ENCODE data around the gene SLFN14.
"Not testable (repeated sequence)": the region's sequence is repeated elsewhere in the genome, so short reads cannot be mapped to it uniquely, and the experiment has no call there.

SLFN14 gene

GRCh38 chr17:35539659-35540026, 21.0 kb downstream of the SLFN14 start:
- Histone ChIP-seq H3K36me3 (replicated peaks) (no peaks in the 10 kb centered on the region), H3K27me3 (replicated peaks) (no peaks in the 10 kb centered on the region), H3K4me3 (ENCODE audit: low read depth, low read length) (no peak overlapping the region), H3K27ac (no peak overlapping the region)
- DNase-seq: no peak
- in situ Hi-C loops (cut with HindIII; ENCODE audit: low pct_ligation_motif_present, low sequenced_read_pairs): loop anchor here (25.0 kb wide), 1 partner anchor 227 kb away; no protein-coding TSS in a partner anchor
- TF ChIP-seq CTCF (IDR thresholded peaks at IDR 0.05; ENCODE audit: low read depth, low read length, missing control alignments): no peak

- in situ Hi-C loops (cut with HindIII; ENCODE audit: low pct_ligation_motif_present, low sequenced_read_pairs): loop anchor here (25.0 kb wide), 1 partner anchor 225 kb away; no protein-coding TSS in a partner anchor
- H3K4me3 ChIP-seq (ENCODE audit: low read depth, low read length): no peak within 1 kb of the TSS
- no peaks in the 10 kb centered on the region for H3K27me3 ChIP-seq (replicated peaks)
- H3K27ac ChIP-seq: no peak within 1 kb of the TSS
- H3K36me3 ChIP-seq (replicated peaks): no peaks in the 10 kb centered on the region
- no peak for TF ChIP-seq CTCF (IDR thresholded peaks at IDR 0.05; ENCODE audit: low read depth, low read length, missing control alignments)
- DNase-seq: no peak
Observed at GRCh38 chr17:35537601-35538141, 22.9 kb downstream of the SLFN14 start, which contains the start of gene SLFN12L. SLFN12L (minus strand) TSS chr17:35537678; CDS start chr17:35522364, 15,314 bp downstream.

- Histone ChIP-seq H3K4me3 (ENCODE audit: low read depth, low read length) (no peak overlapping the region), H3K27me3 (replicated peaks) (no peaks in the 10 kb centered on the region), H3K36me3 (replicated peaks) (no peaks in the 10 kb centered on the region), H3K27ac (no peak overlapping the region)
- in situ Hi-C loops (cut with HindIII; ENCODE audit: low pct_ligation_motif_present, low sequenced_read_pairs): loop anchor here (25.0 kb wide), 1 partner anchor 224 kb away; no protein-coding TSS in a partner anchor
- DNase-seq: no peak
- TF ChIP-seq CTCF (IDR thresholded peaks at IDR 0.05; ENCODE audit: low read depth, low read length, missing control alignments): no peak
Observed at GRCh38 chr17:35536664-35537171, 23.9 kb downstream of the SLFN14 start.

GRCh38 chr17:35535406-35535805, 25.2 kb downstream of the SLFN14 start:
- H3K27ac ChIP-seq; DNase-seq; H3K4me3 ChIP-seq (ENCODE audit: low read depth, low read length); H3K36me3 ChIP-seq (replicated peaks); H3K27me3 ChIP-seq (replicated peaks): not testable (repeated sequence)
- in situ Hi-C loops (cut with HindIII; ENCODE audit: low pct_ligation_motif_present, low sequenced_read_pairs): loop anchor here (25.0 kb wide), 1 partner anchor 223 kb away; no protein-coding TSS in a partner anchor

GRCh38 chr17:35534576-35535093, 26.0 kb downstream of the SLFN14 start:
- H3K4me3 ChIP-seq (ENCODE audit: low read depth, low read length): no peak overlapping the region
- in situ Hi-C loops (cut with HindIII; ENCODE audit: low pct_ligation_motif_present, low sequenced_read_pairs): loop anchor here (25.0 kb wide), 1 partner anchor 222 kb away; no protein-coding TSS in a partner anchor
- no peaks in the 10 kb centered on the region for H3K27me3 ChIP-seq (replicated peaks)
- TF ChIP-seq CTCF (IDR thresholded peaks at IDR 0.05; ENCODE audit: low read depth, low read length, missing control alignments): no peak
- DNase-seq: no peak
- no peak overlapping the region for H3K27ac ChIP-seq
- no peaks in the 10 kb centered on the region for H3K36me3 ChIP-seq (replicated peaks)

- H3K36me3 ChIP-seq (replicated peaks): no peaks in the 10 kb centered on the region
- no peaks in the 10 kb centered on the region for H3K27me3 ChIP-seq (replicated peaks)
- in situ Hi-C loops (cut with HindIII; ENCODE audit: low pct_ligation_motif_present, low sequenced_read_pairs): loop anchor here (25.0 kb wide), 1 partner anchor 219 kb away; no protein-coding TSS in a partner anchor
- H3K27ac ChIP-seq: no peak overlapping the region
- no peak overlapping the region for H3K4me3 ChIP-seq (ENCODE audit: low read depth, low read length)
- no peak for DNase-seq
- TF ChIP-seq CTCF (IDR thresholded peaks at IDR 0.05; ENCODE audit: low read depth, low read length, missing control alignments): no peak
Observed at GRCh38 chr17:35531160-35531559, 29.5 kb downstream of the SLFN14 start.
